ENCODE results near the gene C16orf90.

Gene C16orf90

GRCh38 chr16:3465911-3466584 lies 29.2 kb downstream of the C16orf90 start:
- no peak for DNase-seq (ENCODE audit: low read depth in 2 of 2)

- DNase-seq (ENCODE audit: low read depth in 2 of 2): no peak
Observed at GRCh38 chr16:3465301-3465700, 30.0 kb downstream of the C16orf90 start.

- no peak for DNase-seq (ENCODE audit: low read depth in 2 of 2)
Observed at GRCh38 chr16:3461151-3461550, 34.1 kb downstream of the C16orf90 start.

GRCh38 chr16:3460585-3460984 lies 34.7 kb downstream of the C16orf90 start:
- no peak for DNase-seq (ENCODE audit: low read depth in 2 of 2)

GRCh38 chr16:3460121-3460520 lies 35.2 kb downstream of the C16orf90 start:
- DNase-seq (ENCODE audit: low read depth in 2 of 2): no peak

GRCh38 chr16:3459401-3460090 lies 35.7 kb downstream of the C16orf90 start:
- no peak for DNase-seq (ENCODE audit: low read depth in 2 of 2)

GRCh38 chr16:3458852-3459361 lies 36.4 kb downstream of the C16orf90 start:
- DNase-seq (ENCODE audit: low read depth in 2 of 2): no peak

GRCh38 chr16:3458278-3458851 lies 36.9 kb downstream of the C16orf90 start:
- no peak for DNase-seq (ENCODE audit: low read depth in 2 of 2)

GRCh38 chr16:3457434-3458252 lies 37.6 kb downstream of the C16orf90 start:
- peak; percentile 69 to 84 for DNase-seq (ENCODE audit: low read depth in 2 of 2)

GRCh38 chr16:3454631-3455147 lies 40.6 kb downstream of the C16orf90 start:
- DNase-seq (ENCODE audit: low read depth in 2 of 2): no peak

- no peak for DNase-seq (ENCODE audit: low read depth in 2 of 2)
Observed at GRCh38 chr16:3454093-3454492, 41.2 kb downstream of the C16orf90 start.

- DNase-seq (ENCODE audit: low read depth in 2 of 2): no peak
Observed at GRCh38 chr16:3444032-3444388, 51.3 kb downstream of the C16orf90 start.
